ENCODE data around the gene MESD.
"Not testable (repeated sequence)": the region's sequence is repeated elsewhere in the genome, so short reads cannot be mapped to it uniquely, and the experiment has no call there.

MESD gene

DNA sequence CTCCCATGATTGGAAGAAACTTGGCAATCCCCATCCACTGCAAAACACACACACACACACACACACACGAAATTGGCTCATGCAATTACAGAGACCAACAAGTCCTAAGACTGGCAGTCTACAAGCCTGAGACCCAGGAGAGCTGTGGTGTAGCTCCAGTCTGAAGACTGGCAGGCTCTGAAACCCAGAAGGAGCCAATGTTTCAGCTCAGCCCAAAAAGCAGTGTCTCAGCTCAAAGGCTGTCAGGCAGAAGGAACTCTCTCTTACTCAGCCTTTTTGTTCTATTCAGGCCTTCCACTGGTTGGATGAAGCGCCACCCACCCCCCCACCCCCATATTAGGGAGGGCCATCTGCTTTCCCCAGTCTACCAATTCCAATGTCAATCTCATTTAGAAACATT, 32.1 kb downstream of the MESD start:
- DNase-seq: no peak

DNA sequence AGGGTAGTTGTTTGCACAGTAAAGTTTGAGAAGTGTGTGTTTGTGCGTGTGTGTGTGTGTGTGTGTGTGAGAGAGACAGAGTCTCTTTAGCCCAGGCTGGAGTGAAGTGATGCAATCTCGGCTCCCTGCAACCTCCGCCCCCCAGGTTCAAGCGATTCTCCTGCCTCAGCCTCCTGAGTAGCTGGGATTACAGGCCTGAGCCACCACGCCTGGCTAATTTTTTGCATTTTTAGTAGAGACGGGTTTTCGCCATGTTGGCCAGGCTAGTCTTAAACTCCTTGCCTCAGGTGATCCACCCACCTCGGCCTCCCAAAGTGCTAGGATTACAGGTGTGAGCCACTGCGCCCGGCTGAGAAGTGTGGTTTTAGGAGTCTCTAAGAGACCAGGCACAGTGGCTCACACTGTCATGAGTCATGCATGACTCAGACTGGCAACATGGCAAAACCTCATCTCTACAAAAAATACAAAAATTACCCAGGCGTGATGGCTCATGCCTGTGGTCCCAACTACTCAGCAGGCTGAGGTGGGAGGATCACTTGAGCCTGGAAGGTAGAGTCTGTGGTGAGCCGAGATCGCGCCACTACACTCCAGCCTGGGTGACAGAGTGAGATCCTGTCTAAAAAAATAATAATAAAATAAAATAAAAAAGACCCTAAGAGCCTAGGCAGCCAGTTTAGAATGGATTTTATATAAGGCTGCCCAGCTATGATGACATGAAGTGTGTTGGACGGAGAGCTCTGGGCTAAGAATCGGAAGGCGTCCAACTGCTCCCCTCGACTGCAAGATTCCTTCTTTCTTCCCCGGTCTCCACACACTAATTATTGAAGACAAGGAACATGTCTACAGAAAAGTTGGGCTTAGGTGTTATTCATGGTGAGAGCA, 33.8 kb downstream of the MESD start:
- DNase-seq: not testable (repeated sequence)

DNA sequence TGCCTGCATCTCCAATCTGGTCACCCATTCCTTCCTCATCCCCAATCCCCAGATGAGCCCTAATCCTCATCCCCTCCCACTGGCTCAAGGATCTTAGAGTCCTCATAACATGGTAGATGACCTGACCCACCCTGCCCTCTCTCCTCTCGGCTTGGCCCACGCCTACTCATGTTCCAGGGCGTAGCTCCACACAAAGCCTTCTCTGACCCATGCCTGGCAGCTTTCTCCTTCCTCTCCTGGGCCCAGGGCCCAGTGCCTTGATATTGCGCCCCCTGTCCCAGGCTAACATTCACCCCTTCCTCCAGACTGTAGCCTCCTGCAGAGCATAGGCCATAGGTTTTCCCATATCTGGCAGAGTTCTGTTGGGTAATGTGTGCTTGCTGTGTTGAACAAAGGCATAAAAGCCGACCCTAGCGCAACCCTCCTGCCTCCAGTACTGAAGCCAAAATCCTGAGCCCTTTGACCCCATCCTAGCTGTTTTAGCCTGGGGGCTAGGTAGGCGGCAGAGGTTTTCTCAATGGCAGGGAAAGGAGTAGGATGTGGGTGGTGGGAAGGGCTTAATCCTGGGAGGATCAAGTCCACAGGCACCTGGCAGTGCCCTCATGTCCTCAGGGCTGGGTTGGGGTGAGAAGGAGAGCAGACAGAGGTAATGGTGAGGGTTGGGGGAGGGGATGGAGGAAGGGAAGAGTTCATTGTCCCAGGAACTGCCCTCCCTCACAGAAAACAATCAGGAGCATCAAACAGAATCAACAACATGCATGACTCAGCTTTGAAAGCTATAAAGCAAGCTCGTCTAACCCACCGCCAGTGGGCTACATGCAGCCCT, 35.5 kb downstream of the MESD start:
- DNase-seq: no peak

DNA sequence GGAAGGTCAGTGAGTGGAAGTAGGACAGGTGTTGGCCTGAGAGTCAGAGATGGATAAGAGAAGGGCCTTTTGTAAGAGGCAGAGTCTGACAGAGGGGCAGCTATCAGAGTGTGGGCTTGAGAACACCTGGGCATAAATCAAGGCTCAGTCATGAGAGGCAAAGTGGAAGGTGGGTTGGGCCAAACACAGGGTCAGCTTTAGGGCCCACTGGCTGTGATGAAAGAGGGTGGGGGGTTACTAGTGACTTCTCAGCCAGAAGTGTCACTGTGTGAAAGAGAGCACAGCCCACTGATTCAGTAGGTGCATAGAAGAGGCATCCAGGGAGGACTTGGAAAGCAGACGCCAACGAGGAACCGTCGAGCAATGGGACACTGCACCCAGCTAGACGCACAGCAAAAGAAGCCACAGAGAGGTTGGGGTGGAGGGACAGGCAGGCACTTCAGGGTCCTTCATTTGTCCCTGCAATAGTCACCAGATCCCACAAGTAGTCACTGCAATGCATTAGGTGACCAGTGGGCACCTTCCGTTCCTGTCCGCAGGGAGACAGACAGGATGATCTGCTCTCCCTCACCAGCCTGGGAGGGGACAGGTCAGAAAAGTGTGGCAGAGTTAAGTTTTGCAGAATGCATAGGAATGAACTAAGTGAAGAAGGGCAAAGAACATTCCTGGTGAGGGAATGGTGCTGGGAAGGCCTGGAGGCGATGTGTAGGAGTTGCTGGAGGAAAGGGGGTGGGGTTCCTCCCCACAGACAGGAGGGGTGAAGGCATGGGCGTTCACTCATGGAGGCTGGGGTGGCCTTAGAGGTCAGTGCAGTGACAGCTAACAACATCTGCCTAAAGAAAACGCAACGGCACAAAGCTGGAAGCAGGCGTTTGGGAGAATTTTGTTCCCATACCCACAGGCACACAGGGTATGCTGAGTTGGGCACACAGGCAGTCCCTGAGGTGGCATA, 36.3 kb downstream of the MESD start:
- no peak for DNase-seq

DNA sequence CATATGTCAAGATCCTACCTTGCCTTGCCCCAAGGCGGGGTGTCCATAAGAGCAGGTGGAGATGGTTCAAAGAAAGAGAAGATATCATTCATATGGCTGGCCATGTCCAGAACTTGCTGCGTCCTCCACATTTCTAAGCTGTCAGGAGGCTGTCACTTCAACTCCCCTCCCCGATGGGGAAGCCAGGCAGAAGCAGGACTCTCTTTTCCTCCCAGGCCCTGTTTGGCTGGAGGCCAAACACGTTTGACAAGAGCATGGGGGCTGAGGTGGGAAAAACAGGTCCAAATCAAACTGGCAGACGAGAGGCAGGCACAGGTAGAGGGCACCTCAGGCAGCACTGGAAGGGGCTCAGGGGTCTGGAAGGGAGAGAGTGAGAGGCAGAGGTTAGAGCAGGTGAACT, 37.7 kb downstream of the MESD start:
- no peak for DNase-seq

DNA sequence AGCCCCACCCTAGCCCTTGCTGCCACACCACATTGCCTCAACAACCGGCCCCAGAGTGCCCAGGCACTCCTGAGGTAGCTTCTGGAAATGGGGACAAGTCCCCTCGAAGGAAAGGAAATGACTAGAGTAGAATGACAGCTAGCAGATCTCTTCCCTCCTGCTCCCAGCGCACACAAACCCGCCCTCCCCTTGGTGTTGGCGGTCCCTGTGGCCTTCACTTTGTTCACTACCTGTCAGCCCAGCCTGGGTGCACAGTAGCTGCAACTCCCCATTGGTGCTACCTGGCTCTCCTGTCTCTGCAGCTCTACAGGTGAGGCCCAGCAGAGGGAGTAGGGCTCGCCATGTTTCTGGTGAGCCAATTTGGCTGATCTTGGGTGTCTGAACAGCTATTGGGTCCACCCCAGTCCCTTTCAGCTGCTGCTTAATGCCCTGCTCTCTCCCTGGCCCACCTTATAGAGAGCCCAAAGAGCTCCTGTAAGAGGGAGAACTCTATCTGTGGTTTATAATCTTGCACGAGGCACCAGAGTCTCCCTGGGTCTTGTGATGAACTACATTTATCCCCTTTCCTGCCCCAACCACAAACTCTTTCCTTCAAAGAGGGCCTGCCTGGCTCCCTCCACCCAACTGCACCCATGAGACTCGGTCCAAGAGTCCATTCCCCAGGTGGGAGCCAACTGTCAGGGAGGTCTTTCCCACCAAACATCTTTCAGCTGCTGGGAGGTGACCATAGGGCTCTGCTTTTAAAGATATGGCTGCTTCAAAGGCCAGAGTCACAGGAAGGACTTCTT, 39.1 kb downstream of the MESD start:
- DNase-seq: no peak

DNA sequence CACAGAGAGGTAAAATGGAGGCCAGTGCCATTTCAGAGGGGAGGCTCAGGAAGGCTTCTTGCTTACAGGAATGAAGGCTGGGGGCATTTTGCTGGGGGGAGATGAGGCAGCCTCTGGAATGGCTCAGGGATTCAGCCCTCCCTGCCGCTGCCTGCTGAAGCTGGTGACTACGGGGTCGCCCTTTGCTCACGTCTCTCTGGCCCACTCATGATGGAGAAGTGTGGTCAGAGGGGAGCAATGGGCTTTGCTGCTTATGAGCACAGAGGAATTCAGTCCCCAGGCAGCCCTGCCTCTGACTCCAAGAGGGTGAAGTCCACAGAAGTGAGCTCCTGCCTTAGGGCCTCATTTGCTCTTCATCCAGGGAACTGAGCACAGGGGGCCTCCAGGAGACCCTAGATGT, 39.9 kb downstream of the MESD start:
- no peak for DNase-seq

DNA sequence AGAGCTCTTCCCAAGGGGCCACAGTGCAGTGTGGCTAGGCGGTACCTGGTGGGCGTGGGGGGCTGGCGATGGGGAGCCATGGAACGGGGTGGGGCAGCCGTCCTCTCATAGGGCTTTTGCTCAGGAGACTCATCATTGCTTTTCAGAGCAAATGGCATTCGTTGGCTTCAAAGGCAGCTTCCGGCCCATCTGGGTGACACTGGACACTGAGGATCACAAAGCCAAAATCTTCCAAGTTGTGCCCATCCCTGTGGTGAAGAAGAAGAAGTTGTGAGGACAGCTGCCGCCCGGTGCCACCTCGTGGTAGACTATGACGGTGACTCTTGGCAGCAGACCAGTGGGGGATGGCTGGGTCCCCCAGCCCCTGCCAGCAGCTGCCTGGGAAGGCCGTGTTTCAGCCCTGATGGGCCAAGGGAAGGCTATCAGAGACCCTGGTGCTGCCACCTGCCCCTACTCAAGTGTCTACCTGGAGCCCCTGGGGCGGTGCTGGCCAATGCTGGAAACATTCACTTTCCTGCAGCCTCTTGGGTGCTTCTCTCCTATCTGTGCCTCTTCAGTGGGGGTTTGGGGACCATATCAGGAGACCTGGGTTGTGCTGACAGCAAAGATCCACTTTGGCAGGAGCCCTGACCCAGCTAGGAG, 40.8 kb downstream of the MESD start:
- no peak for DNase-seq

DNA sequence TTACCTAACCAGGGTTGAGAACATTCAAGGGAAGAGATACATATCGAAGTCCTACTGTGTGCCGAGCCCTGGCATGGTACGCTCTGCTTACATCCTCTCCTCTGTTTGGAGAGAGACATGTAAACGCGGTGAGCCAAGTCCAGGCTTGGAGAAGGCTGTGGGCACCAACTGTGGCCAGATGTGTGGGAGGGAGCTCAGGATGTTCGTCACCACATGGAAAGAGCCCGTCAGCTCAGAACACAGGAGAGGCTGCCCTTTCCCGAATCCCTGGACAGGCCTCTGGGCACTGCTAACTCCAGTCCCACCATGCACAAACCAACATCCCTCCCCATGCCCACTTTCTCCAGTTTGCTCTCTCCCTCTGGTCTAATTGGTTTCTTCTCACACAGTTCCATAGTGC, 43.0 kb downstream of the MESD start:
- no peak for DNase-seq

DNA sequence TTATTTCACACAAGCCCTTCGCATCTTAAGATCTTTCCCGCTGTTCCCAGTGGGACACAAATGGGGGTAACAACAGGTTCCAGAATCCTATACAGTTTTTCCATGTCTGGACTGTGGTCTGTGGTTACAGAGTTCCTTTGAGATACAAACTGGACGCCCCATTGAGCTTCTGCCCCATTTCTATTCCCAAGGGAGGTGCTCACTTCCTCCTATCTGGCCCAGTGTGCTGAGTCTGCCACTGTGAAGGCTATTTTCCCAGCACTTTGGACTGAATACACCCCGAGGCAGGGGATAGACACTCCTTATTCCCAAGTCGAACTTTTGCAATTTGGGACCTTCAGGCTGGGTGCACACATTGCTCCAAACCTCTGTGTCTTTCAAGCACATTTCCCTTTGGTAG, 44.0 kb downstream of the MESD start:
- DNase-seq: no peak

DNA sequence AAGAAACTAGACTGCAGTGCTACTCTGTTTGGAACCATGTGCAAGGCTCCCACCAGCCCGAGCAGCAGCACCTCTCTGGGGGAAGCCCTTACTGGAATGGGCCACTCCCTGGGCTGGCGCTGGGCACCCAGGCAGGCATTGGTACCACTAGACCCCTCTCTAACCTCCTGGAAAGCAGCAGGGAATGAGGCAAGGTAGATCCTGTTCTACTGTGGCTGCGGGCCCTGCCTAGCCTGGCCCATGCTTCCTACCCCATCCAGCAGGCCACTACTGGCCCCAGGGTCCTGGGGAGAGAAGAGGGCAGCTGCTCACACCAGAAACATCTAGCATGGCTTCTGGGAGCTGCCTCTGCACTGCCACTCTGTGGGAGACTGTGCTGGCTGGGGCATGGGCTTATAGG, 44.8 kb downstream of the MESD start:
- DNase-seq: no peak

DNA sequence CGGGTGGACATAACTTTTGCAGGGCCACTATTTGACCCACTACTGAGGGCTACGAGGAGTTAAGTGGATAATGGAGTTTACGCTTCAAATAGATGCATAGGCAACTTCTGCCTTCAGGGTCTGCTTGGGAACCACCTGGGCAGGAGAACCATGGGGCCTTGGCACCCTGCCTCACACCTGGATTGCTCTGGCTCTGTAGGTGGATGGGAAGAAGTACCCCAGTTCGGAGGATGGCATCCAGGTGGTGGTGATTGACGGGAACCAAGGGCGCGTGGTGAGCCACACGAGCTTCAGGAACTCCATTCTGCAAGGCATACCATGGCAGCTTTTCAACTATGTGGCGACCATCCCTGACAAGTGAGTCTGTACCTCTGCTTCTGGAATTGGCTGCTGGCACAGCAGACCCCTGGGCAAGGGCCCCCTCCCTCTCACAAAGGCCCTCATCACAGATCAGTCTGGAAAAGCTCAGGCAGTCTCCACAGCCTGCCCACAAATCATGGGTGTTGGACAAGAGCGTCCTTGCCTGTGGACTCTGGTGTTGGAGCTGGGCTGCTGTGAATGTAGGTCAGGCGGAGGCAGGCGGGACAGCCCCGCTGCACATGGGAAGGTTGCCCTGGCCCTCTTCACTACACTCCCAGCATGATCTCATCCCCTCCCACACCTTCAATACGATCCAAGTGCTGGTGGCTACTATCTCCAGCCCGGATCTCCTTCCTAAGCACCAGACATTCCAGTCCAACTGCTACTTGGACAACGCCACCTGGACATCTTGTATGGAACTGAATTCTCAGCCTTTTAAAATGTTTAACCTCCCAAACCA, 46.7 kb downstream of the MESD start:
- no peak for DNase-seq

DNA sequence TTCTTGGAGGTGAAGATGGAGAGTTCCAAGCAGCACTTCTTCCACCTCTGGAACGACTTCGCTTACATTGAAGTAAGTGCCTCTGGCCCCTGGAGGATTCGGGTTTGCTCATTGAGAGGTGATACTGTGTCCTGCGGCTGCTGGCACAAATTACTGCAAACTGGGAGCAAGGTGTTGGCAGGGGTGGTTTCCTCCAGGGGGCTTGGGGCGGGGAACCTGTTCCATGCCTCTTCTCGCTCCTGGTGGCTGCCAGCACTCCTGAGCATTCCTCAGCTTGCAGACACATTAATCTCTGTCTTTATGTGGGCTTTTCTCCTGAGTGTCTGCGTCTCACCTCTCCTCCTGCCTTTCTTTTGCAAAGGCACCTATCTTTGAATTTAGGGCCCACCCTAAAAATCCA, 47.4 kb downstream of the MESD start:
- no peak for DNase-seq

DNA sequence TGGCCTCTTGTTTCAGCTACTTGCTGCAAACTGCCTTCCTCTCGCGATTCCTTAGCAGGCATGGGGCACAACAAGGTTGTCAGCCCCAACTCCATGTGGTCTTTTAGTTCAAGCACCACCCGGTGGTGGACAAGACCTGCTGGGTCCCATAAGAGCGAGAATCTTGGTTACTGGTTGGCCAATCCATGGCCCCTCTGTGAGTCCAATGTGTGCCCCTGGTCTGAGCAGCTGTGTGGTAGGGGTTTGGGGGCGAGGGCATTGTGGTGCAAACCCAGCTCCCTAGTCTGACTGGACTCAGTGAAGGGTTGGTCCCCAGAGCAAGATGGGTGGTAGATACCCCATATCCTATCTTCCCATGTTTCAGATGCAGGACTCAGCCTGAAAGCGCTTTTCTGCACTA, 48.8 kb downstream of the MESD start:
- no peak for DNase-seq

DNA sequence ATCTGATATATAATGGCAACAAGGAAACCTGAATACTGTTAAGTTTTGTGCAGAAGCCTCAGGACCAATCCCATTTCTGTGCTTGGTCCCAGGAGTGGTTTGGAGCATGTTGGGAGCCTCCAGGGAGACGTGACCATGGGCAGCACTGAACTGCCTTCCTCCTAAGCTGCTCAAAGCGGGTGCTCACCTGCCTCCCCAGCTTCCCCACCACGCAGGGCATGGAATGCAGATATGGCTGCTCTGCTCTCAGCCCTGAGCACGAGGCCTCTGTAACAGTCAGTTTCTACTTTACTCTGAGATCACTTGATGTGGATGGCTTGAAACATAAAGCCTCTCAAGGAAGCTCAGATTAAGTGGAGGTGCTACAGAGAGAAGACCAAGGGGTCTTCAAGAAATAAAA, 49.3 kb downstream of the MESD start:
- DNase-seq: no peak

DNA sequence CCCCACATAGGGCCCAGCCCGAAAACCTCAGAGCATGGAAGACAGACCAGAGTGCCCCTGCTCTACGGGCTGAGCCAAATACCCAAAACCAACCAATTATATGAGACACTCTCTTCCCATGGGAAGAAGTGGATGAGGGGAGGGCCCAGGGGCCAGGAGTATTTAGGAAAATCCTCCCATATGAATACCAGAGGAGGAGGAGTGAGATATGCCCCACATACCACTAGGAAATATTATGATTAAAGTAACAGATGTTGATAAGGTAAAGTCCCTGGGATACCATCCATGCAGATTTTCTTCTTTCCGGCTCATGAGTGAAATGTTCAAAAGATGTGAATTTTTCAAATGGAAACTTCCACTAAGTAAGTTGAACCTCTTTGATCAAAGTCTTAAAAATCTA, 50.4 kb downstream of the MESD start:
- DNase-seq: no peak

DNA sequence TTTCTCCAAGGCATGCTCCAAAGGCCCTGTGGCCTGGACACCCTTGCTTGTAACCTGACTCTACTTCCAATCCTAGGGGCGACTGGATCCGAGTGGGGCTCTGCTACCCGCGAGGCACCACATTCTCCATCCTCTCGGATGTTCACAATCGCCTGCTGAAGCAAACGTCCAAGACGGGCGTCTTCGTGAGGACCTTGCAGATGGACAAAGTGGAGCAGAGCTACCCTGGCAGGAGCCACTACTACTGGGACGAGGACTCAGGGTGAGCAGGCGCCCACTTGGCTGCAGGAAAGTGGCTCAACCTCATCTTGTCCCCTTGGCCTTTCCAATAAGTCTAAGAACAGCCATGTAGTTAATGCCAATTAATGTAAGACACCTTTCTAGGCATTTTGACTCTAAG, 51.9 kb downstream of the MESD start:
- DNase-seq: no peak

DNA sequence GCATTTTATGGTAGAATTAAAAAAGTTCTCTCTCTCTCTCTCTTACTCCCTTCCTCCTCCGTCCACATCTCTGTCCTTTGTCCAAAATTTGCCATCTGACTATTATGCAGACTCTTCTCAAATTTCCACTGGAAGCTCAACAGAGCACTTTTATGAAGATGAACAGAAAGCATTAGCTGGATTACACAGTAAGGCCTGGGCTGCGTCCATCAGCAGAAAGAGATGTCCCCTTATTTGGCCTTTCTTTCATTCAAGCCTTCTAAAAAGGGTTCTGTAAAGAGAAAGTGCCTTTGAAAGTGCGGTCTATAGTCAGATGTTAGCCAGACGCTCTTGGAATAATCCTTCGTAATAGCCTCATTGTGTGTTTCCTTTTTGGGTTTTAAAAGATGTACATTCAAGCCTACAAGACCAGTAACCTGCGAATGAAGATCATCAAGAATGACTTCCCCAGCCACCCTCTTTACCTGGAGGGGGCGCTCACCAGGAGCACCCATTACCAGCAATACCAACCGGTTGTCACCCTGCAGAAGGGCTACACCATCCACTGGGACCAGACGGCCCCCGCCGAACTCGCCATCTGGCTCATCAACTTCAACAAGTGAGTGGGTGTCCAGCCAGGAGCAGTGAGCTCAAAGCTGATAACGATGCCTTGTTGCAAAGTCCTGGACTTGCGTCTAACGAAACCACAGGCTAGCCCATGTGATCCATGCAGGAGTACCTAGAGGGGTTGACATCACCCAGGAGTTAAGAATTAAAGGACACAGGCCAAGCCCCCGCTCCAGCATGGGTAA, 53.1 kb downstream of the MESD start:
- DNase-seq: no peak

DNA sequence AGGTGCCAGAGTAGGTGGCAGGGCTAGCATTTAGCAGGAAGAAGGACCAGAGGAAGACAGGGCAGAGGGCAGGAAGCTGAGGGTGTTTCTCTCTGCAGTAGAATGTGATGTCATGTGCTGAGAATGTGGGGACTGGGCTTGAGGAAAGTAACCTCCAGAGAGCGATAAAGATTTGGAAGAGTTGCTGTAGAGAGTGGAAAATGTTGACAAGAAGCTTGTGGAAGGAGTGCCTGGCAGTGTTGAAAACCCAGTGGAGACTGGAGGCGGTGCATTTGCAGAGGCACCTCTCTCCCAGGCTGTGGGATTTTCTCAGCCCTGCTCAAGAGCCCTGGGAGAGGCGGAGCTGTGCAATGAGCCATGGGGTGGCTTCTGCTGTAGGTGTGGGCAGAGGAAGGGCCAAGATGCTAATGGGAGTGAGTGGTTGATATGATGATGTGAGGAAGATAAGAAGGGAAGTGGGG, 54.8 kb downstream of the MESD start:
- DNase-seq: no peak

DNA sequence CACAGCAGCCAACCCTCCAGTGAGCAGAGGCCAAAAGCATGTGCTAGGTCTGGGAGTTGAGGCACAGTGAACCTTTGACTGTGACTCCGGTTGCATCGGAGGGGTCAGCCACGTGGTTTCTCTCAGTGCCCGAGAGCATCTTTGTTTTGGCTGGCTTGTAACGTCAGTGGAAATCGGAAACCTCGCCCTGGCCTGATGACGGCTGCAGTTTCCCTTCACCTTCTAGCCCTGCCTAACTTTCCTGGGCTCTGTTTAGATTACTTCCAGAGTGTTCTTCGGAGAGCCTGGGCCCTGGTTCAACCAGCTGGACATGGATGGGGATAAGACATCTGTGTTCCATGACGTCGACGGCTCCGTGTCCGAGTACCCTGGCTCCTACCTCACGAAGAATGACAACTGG, 56.6 kb downstream of the MESD start:
- DNase-seq: no peak
